Stimulated activated CD4-positive, alpha-beta T cell treated with anti-CD3 and anti-CD28 coated beads, Interleukin-12 subunit alpha, Interleukin-12 subunit beta, amount 100 ng/mL, for 4 hours (primary cell): ENCODE data around the gene RTN4R.

Experiments used
- DNase-seq: peaks from one replicate; pipeline ENCODE4 v3.0.0-alpha.2; 2020

The RTN4R gene

DNA sequence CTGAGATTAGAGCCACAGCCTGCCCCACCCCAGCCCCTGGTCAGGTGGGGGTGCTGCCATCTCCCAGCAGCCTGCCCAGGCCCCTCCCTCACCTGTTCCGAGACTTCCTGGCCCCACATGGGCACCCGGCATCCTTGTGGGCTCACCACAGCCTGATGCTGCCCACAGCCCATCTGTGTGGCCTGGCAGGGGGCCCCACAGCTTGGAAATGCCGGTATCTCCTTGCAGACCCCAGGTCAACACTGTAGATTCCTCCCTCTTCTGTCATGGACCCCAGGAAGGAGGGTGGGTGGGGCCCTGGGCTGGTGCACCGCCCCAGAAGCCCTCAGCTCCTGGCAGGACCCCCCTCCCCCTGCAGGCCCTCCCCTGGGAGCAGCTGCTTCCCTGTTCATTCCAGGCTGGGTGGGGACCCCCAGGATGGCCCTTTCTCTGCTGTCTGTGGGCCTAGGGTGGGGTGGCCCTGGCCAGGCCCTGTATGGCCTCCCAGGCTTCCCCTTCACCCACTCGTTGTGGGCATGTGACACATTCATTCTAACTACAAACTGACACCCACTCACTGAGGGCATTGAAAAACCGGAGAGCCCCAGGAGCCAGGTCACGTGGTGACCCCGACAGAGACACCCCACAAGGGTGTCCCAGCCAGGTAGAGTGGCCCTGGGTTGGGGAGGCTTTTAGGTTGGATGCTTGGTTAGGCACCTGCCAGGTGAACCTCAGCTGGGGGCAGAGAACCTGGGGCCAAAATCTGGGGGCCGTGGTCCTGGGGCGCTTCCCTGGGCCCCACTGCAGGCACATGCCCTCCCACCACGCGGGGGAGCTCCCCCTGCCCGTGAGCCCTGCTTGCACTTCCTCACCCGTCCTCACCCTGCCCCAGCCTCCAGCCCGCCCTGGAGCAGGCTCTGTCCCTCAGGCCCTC is 73.2 kb downstream of the RTN4R start:
- DNase-seq: no peak

- no peak for DNase-seq
Observed at GRCh38 chr22:20193761-20194494, 74.2 kb downstream of the RTN4R start.

DNA sequence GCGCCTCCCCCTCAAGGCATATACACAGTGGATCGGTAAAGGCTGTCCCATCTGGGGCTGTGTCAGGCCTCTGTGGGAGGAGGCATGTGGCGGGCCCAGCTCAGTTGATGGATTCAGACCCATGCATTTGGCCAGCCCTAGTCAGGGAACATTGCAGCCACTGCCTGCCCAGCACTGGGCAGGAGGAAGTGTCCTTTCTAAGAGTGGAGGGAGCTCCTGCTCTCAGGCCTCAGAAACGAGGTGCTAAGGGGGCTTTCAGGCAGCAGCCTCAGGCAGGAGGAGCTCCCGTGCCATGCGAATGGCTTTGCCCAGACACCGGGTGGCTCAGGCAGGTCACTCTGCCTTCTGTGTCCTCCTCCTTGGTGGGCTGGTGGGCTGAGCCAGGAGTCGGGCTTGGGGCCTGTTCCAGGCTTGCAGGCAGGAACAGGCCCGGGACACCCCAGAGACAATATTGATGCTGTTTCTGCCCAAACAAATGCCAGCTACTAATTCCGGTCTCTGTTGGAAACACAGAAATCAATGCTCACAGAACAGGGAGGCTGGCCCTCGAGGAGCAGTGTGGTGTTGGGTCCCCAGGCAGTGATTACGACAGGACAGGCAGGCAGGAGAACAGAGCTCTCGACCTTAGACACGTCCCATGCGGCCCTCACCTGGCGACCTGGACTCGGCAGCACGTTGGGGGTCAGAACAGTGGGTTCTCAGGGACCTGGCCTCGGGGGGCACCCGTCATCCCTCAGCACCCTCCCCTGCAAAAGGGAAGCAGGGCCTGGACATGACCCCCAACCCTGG is 75.0 kb downstream of the RTN4R start:
- DNase-seq: no peak

DNA sequence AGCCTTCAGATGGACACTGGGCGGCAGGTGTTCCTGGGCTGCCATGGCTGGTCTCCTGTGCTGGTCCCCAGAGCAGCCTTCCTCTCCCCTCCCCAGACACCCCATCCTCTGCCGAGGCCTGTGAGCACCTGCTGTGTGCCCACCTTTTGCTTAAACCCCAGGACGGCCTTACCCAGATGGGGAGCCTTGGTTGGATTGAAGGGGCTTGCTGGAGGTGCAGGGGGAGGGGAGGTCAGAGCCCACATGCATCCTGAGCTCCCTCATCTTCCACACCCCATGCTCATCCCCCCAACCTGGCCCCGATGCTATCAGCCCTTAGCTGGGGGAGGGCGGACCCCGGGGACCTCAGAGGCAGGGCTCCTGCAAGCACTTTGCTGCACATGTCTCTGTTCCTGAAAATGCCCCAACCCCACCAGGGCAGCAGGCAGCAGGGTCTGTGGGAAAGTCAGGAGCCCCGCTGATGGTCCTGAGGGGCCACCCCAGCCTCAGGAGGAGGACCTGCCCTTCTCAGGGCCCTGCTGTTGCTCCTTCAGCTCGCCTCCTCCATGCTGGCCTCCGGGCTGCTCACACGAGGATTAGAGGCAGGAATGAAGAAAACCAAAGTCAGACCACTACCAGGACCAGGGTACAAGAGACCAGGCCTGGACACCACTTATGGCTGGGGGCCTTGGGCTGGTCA is 75.7 kb downstream of the RTN4R start:
- no peak for DNase-seq

GRCh38 chr22:20191803-20192202 is 76.3 kb downstream of the RTN4R start:
- no peak for DNase-seq
